Bronchial epithelial cell (primary cell): ENCODE measurements around the gene GLRA3. TPM values are rescaled to one million over a fixed set of nuclear protein-coding genes. Genes with fewer than 3 reads are reported as not detected.

ENCODE experiments used
- DNase-seq: peaks from one replicate; pipeline ENCODE4 v3.0.0-alpha.2; 2010; ENCODE audit warnings: low read depth
- FAIRE-seq: peaks from 2 replicates; lab custom pipeline; 2011; peaks lifted over from hg19 to GRCh38; lab: Jason Lieb, UNC
- H3K27me3 ChIP-seq: 2 replicates; pipeline ENCODE4 v1.5.1; 2011; ENCODE audit warnings: low read length; ENCODE audit not compliant: control insufficient read depth, insufficient read depth
- H3K36me3 ChIP-seq: 2 replicates; pipeline ENCODE4 v1.5.1; 2011; ENCODE audit warnings: low read length; ENCODE audit not compliant: control insufficient read depth, insufficient read depth
- H3K4me3 ChIP-seq: 2 replicates; pipeline ENCODE4 v1.5.1; 2011; ENCODE audit warnings: mild to moderate bottlenecking, low read depth, low read length, control low read depth
- total RNA-seq: library from RNA; depleted of rRNA; stranded (reverse); fragments of >200 nt; gene quantifications from 2 replicates; pipeline ENCODE4 v1.2.1, GENCODE V29; 2014
- TF ChIP-seq, protein P1 (sequence below): IDR thresholded peaks from 2 replicates; pipeline ENCODE4 v1.5.1; 2011; ENCODE audit warnings: mild to moderate bottlenecking, moderate library complexity, low read length, control low read depth, inconsistent platforms; ENCODE audit not compliant: insufficient read depth, severe bottlenecking

Gene GLRA3
- total RNA-seq, 1 donor from 2014 or later: not detected

DNA sequence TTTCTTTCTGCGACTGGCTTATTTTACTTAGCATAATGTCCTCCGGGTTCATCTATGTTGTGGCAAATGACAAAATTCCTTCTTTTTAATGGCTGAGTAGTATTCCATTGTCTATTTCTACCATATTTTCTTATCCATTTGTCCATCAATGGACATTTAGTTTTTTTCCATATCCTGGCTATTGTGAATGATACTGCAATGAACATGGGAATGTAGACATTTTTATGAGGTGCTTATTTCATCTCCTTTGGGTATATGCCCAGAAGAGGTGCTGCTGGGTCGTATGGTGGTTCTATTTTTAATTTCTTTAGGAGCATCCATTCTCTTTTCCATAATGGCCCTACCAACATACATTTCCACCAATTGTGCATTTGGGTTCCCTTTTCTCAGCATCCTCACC lies 230.2 kb downstream of the GLRA3 start:
- Histone ChIP-seq H3K27me3 (no peaks in the 10 kb centered on the region), H3K36me3 (no peaks in the 10 kb centered on the region), H3K4me3 (no peak overlapping the region)
- FAIRE-seq (no peak), DNase-seq (no peak)
- TF ChIP-seq, protein P1, sequence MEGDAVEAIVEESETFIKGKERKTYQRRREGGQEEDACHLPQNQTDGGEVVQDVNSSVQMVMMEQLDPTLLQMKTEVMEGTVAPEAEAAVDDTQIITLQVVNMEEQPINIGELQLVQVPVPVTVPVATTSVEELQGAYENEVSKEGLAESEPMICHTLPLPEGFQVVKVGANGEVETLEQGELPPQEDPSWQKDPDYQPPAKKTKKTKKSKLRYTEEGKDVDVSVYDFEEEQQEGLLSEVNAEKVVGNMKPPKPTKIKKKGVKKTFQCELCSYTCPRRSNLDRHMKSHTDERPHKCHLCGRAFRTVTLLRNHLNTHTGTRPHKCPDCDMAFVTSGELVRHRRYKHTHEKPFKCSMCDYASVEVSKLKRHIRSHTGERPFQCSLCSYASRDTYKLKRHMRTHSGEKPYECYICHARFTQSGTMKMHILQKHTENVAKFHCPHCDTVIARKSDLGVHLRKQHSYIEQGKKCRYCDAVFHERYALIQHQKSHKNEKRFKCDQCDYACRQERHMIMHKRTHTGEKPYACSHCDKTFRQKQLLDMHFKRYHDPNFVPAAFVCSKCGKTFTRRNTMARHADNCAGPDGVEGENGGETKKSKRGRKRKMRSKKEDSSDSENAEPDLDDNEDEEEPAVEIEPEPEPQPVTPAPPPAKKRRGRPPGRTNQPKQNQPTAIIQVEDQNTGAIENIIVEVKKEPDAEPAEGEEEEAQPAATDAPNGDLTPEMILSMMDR: no peak

DNA sequence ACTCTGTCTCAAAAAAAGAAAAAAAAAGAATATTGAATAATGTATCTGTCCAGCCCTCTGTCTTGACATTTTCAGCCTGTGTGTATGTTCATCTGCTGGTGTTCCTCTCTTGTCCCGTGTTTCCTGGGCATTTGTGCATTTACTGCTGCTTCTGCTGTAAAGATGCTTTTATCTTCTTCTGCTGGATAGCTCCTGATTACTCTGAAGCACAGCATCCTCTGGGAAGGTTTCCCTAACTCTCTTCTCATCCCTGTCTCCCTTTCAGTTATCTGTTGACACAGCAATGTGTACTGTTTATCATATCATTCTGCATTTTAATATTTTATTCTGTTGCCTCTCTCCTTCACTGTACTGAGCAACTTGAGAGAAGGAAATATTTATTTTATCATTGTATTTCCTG lies 232.5 kb downstream of the GLRA3 start:
- FAIRE-seq (no peak), DNase-seq (no peak)
- TF ChIP-seq, protein P1: no peak
- H3K27me3 ChIP-seq: no peaks in the 10 kb centered on the region
- H3K36me3 ChIP-seq: no peaks in the 10 kb centered on the region
- H3K4me3 ChIP-seq: no peak overlapping the region

DNA sequence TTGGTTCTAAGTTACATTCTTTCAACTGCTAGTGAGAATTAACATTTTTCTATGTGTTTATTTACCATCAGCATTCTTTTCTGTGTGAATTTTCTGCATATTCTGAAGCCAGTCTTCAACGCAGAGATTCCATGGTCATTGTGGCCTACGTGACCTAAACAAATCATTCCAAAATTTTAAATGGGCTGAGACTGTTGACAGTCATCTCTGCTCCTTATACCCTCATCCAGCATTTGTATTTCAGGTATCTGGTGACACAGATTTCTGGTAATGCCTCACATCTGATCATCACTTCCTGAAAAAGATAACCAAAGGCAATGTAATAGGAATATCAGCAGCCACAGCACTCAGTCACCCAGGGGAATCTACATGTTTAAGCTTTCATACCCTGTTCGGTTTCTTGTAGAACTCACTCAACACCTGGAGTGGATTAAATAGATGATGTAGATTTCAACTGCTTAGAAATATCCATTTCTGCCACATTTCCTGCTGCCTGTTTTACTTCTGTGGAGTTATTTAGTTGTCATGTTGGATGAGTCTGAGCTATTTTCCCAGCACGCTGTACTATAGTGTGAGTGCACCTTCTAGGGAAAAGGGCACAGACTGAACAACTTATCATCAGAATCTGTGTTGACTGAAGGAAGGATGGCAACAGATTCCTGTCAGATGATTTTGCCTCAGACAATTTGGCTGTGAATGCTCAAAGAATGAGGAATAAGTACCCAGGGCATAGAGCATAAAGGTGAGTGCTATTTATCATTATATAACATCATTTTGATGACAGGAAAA lies 233.7 kb downstream of the GLRA3 start:
- Histone ChIP-seq H3K36me3 (no peaks in the 10 kb centered on the region), H3K27me3 (no peaks in the 10 kb centered on the region), H3K4me3 (no peak overlapping the region)
- DNase-seq (no peak), FAIRE-seq (no peak)
- TF ChIP-seq, protein P1: no peak

DNA sequence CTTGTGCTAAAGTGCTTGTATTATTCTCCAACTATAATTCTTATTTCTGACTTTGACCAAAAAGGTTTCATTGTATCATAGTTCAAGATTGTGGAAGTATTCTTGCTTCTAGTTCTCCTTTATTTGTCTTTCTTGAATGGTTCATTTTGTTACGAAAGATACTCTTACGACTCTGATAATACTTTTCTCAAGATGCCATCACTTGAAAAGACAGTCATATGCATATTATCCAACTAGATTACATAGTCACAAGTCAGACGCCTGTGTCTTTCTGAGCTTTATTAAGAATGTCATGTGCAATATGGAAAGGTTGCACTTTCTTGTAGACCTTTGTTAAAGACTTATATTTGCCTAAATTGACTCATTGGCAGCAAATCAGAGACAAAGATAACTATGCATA lies 235.3 kb downstream of the GLRA3 start:
- Histone ChIP-seq H3K27me3 (no peaks in the 10 kb centered on the region), H3K36me3 (no peaks in the 10 kb centered on the region), H3K4me3 (no peak overlapping the region)
- no peak for DNase-seq
- TF ChIP-seq, protein P1: no peak
- FAIRE-seq: no peak

DNA sequence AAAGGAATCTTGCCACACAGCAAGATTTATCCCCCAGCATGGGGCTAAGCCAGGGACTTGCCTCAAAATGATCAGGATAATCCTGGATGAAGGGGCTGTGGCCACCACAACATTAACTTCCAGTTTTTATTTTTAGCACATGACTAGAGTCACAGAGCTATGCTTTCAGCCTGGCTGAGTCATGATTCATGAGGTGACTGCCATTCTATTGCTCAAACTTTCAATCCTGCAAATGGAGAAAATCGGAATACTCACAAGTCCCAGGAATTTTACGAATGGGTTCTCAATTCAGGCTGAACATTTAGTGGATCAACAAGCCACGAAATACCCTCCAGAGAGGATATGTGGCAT lies 236.1 kb downstream of the GLRA3 start:
- no peak overlapping the region for H3K4me3 ChIP-seq
- H3K36me3 ChIP-seq: no peaks in the 10 kb centered on the region
- FAIRE-seq (no peak), DNase-seq (peak; percentile 57)
- TF ChIP-seq, protein P1: no peak
- H3K27me3 ChIP-seq: no peaks in the 10 kb centered on the region
